A549 (cell line): Measurements from ENCODE around the gene FOLR3. TPM values are rescaled to one million over a fixed set of nuclear protein-coding genes. Genes with fewer than 3 reads are reported as not detected.

Experiments used
- ATAC-seq, 2 experiments: fragments of 200-7000 bp in 1 of 2; fragments of >200 bp in 1 of 2; cut with Nextera tagmentation in 1 of 2; cut with Tn5 transposase in 1 of 2; 3 replicates each; pipeline versions ENCODE4 v1.8.0 to v1.9.1; 2018 to 2020; ENCODE audit warnings: mild to moderate bottlenecking in 1 of 2, moderate library complexity in 1 of 2
- CTCF ChIA-PET: fragments of 300-600 bp; sonication (Branson Sonifier 250); formaldehyde crosslinking; extraction: SDS; loops from one replicate; lab custom pipeline; 2021; ENCODE audit warnings: antibody characterized with exemption, inconsistent platforms; lab: Yijun Ruan, JAX
- POLR2A ChIA-PET: fragments of 350-600 bp; formaldehyde crosslinking; extraction: SDS; loops from one replicate; lab custom pipeline; 2021; ENCODE audit warnings: antibody characterized with exemption, inconsistent platforms; lab: Yijun Ruan, JAX
- DNase-seq, 2 experiments: peaks; one replicate each; pipeline versions ENCODE4 v3.0.0 to v3.0.0-alpha.2; 2011 to 2016; ENCODE audit warnings: low read depth in 1 of 2, low spot score in 1 of 2
- FAIRE-seq: peaks from 2 replicates; lab custom pipeline; 2011; peaks lifted over from hg19 to GRCh38; lab: Jason Lieb, UNC
- H3K27ac ChIP-seq, 2 experiments: fragments of >200 bp; sonication (Bioruptor Twin); formaldehyde crosslinking; 3 replicates each; pipeline ENCODE4 v1.5.1; 2016 to 2017
- H3K4me1 ChIP-seq: fragments of >200 bp; sonication (Bioruptor Twin); formaldehyde crosslinking; 3 replicates; pipeline ENCODE4 v1.6.1; 2016
- H3K4me2 ChIP-seq: fragments of >200 bp; sonication (Bioruptor Twin); formaldehyde crosslinking; 3 replicates; pipeline ENCODE4 v1.6.1; 2016
- H3K4me3 ChIP-seq: fragments of >200 bp; sonication (Bioruptor Twin); formaldehyde crosslinking; 3 replicates; pipeline ENCODE4 v1.5.1; 2016
- H3K9me3 ChIP-seq: fragments of >200 bp; sonication (Bioruptor Twin); formaldehyde crosslinking; 3 replicates; pipeline ENCODE4 v1.6.1; 2016
- BCL3 ChIP-seq: fragments of >200 bp; sonication (Bioruptor Twin); formaldehyde crosslinking; IDR thresholded peaks from 3 replicates; pipeline ENCODE4 v1.6.1; 2016
- CBX8 ChIP-seq: fragments of 200-600 bp; sonication (generic); IDR thresholded peaks from 2 replicates; pipeline ENCODE4 v1.6.1; 2016
- CHD2 ChIP-seq: fragments of 150-350 bp; IDR thresholded peaks from 2 replicates; pipeline ENCODE4 v1.6.1; 2014; ENCODE audit warnings: low read length; ENCODE audit not compliant: partially characterized antibody
- CTCF ChIP-seq: fragments of >200 bp; sonication (Bioruptor Twin); formaldehyde crosslinking; IDR thresholded peaks from 3 replicates; pipeline ENCODE4 v1.5.1; 2016
- EHF ChIP-seq: fragments of 250-450 bp; sonication (Bioruptor Pico); IDR thresholded peaks from 2 replicates; pipeline ENCODE4 v1.5.0; 2020; ENCODE audit warnings: mild to moderate bottlenecking
- FOSB ChIP-seq: fragments of 250-450 bp; sonication (Bioruptor Pico); IDR thresholded peaks from 2 replicates; pipeline ENCODE4 v1.5.0; 2020; ENCODE audit warnings: mild to moderate bottlenecking, moderate library complexity
- FOSL2 ChIP-seq, 2 experiments: fragments of 450-650 bp in 1 of 2; fragments of >200 bp in 1 of 2; sonication (Bioruptor Twin) in 1 of 2; formaldehyde crosslinking; IDR thresholded peaks; 2 replicates each; pipeline versions ENCODE4 v1.5.0 to v1.6.1; 2016 to 2020; ENCODE audit warnings: mild to moderate bottlenecking in 1 of 2, moderate library complexity in 1 of 2
- GATA3 ChIP-seq: IDR thresholded peaks from 2 replicates; pipeline ENCODE4 v1.6.1; 2012; ENCODE audit warnings: borderline replicate concordance
- HDAC2 ChIP-seq: fragments of 200-600 bp; sonication (generic); IDR thresholded peaks from 2 replicates; pipeline ENCODE4 v1.6.1; 2016
- HES2 ChIP-seq: fragments of >200 bp; sonication (Bioruptor Twin); formaldehyde crosslinking; IDR thresholded peaks from 2 replicates; pipeline ENCODE4 v1.6.1; 2016
- JUN ChIP-seq, 2 experiments: fragments of >200 bp; sonication (Bioruptor Twin); formaldehyde crosslinking; IDR thresholded peaks; 2 replicates in 1 of 2; 3 replicates in 1 of 2; pipeline ENCODE4 v1.6.1; 2016 to 2017
- MAFK ChIP-seq: fragments of 450-650 bp; IDR thresholded peaks from 2 replicates; pipeline ENCODE4 v1.6.1; 2014; ENCODE audit not compliant: partially characterized antibody
- MAX ChIP-seq: IDR thresholded peaks from 2 replicates; pipeline ENCODE4 v1.6.1; 2012
- MAZ ChIP-seq: fragments of 150-350 bp; IDR thresholded peaks from 2 replicates; pipeline ENCODE4 v1.6.1; 2014; ENCODE audit warnings: antibody characterized with exemption, low read depth, low read length, borderline replicate concordance
- MYC ChIP-seq: IDR thresholded peaks from 2 replicates; pipeline ENCODE4 v1.6.1; 2012; ENCODE audit warnings: mild to moderate bottlenecking, inconsistent platforms, low read length, improper control_type of control experiment, borderline replicate concordance
- NR3C1 ChIP-seq: fragments of >200 bp; sonication (Bioruptor Twin); formaldehyde crosslinking; IDR thresholded peaks from 3 replicates; pipeline ENCODE4 v1.6.1; 2017
- POLR2A ChIP-seq: IDR thresholded peaks from 2 replicates; pipeline ENCODE4 v1.6.1; 2012; ENCODE audit warnings: mild to moderate bottlenecking, low read length
- POLR2AphosphoS2 ChIP-seq: conservative IDR thresholded peaks from 2 replicates; pipeline ENCODE4 v1.6.1; 2012; ENCODE audit warnings: low read length, improper control_type of control experiment, inconsistent platforms
- RARB ChIP-seq: fragments of 250-450 bp; sonication (Bioruptor Pico); IDR thresholded peaks from 2 replicates; pipeline ENCODE4 v1.8.0; 2021; ENCODE audit warnings: mild to moderate bottlenecking, moderate library complexity
- RCOR1 ChIP-seq: fragments of 150-350 bp; IDR thresholded peaks from 2 replicates; pipeline ENCODE4 v1.6.1; 2014; ENCODE audit warnings: antibody characterized with exemption, low read length, low read depth
- RFX5 ChIP-seq: fragments of 450-650 bp; IDR thresholded peaks from 2 replicates; pipeline ENCODE4 v1.7.1; 2014; ENCODE audit warnings: antibody characterized with exemption, mild to moderate bottlenecking, moderate library complexity
- RNF2 ChIP-seq: fragments of 200-600 bp; sonication (generic); IDR thresholded peaks from 2 replicates; pipeline ENCODE4 v1.6.1; 2016; ENCODE audit warnings: low read depth, mild to moderate bottlenecking, antibody characterized with exemption, moderate library complexity, borderline replicate concordance
- TP53 ChIP-seq: fragments of 250-450 bp; sonication (Bioruptor Pico); IDR thresholded peaks from 2 replicates; pipeline ENCODE4 v1.5.0; 2021; ENCODE audit warnings: mild to moderate bottlenecking, moderate library complexity
- ZC3H11A ChIP-seq: fragments of 450-650 bp; IDR thresholded peaks from 2 replicates; pipeline ENCODE4 v1.6.1; 2014; ENCODE audit warnings: antibody characterized with exemption, mild to moderate bottlenecking
- ZFP36 ChIP-seq: fragments of 450-650 bp; IDR thresholded peaks from 2 replicates; pipeline ENCODE4 v1.6.1; 2014; ENCODE audit warnings: borderline replicate concordance; ENCODE audit not compliant: partially characterized antibody
- ZNF302 ChIP-seq: fragments of 250-450 bp; sonication (Bioruptor Pico); IDR thresholded peaks from 2 replicates; pipeline ENCODE4 v1.9.0; 2021; ENCODE audit warnings: inconsistent platforms, mild to moderate bottlenecking, moderate library complexity
- ZSCAN20 ChIP-seq: fragments of 250-450 bp; sonication (Bioruptor Pico); IDR thresholded peaks from 2 replicates; pipeline ENCODE4 v1.8.0; 2022; ENCODE audit warnings: mild to moderate bottlenecking, moderate library complexity
- WGBS: methylation state at CpG from one replicate; pipeline ENCODE4 v1.1.6; 2017; ENCODE audit errors: missing lambda C conversion rate; 5-methylcytosine and 5-hydroxymethylcytosine counted together
- polyA plus RNA-seq, 4 experiments: library from polyadenylated mRNA; depleted of rRNA in 3 of 4; stranded (reverse); fragments of >200 nt; fragmentation: RNase III in 1 of 4; extraction: RNeasy Plus Mini Kit Qiagen cat#74134 plus additional on column Dnase treatment in 1 of 4; gene quantifications; 2 replicates in 3 of 4; 3 replicates in 1 of 4; pipeline ENCODE4 v1.2.3, GENCODE V29; 2011 to 2017

The FOLR3 gene
- polyA plus RNA-seq, 2 of the 4 experiments (the other 2 are of a cell fraction) = not detected

- no peak for TF ChIP-seq NR3C1
These were observed 44.2 kb upstream of the FOLR3 start (continued) for GRCh38 chr11:72091292-72091691.

GRCh38 chr11:72098741-72099140 is 36.8 kb upstream of the FOLR3 start:
- Histone ChIP-seq H3K9me3 (no peaks in the 10 kb centered on the region), H3K4me3 (no peak overlapping the region), H3K4me1 (peaks cover 14% of the 10 kb centered on the region), H3K27ac (no peak overlapping the region)
- ChIA-PET CTCF (interaction anchor here (0.8 to 14.0 kb wide), 11 partner anchors 8 to 332 kb away, joined by 3 to 354 read pairs (median 4); no protein-coding TSS in a partner anchor), POLR2A (no interaction called here)
- DNase-seq (no peak), ATAC-seq (no peak), FAIRE-seq (no peak)
- WGBS = 93% methylated on average over 2 of the region's 3 CpGs
- TF ChIP-seq HES2 (no peak), RARB (no peak), POLR2AphosphoS2 (no peak), RCOR1 (no peak)
- TF ChIP-seq, all 56 proteins: peak for 0
- H3K4me2 ChIP-seq = no peak overlapping the region

GRCh38 chr11:72100009-72100408 is 35.5 kb upstream of the FOLR3 start:
- Histone ChIP-seq H3K9me3 (no peaks in the 10 kb centered on the region), H3K4me1 (peaks cover 14% of the 10 kb centered on the region), H3K27ac (no peak overlapping the region), H3K4me3 (no peak overlapping the region), H3K4me2 (no peak overlapping the region)
- CTCF ChIA-PET = interaction anchor here (0.6 to 14.0 kb wide), 13 partner anchors 8 to 261 kb away, joined by 3 to 354 read pairs (median 4); no protein-coding TSS in a partner anchor
- no peak for ATAC-seq
- no peak for DNase-seq
- TF ChIP-seq MYC (no peak), HES2 (no peak), BCL3 (no peak), ZSCAN20 (CRISPR knock-in tag) (no peak), RNF2 (no peak), HDAC2 (no peak), CBX8 (no peak)
- POLR2A ChIA-PET = interaction anchor here (0.5 kb wide), 1 partner anchor 40 kb away, joined by 3 read pairs; no protein-coding TSS in a partner anchor
- FAIRE-seq = no peak
- WGBS = 88% methylated on average over 3 of the region's 3 CpGs

- CTCF ChIA-PET = interaction anchor here (0.6 to 14.0 kb wide), 11 partner anchors 8 to 262 kb away, joined by 3 to 354 read pairs (median 5); no protein-coding TSS in a partner anchor
- H3K4me2 ChIP-seq = peak overlapping the region; percentile 0; the same call in 1 of the 3 replicates
- FAIRE-seq = no peak
These were observed 35.1 kb upstream of the FOLR3 start for GRCh38 chr11:72100462-72100861.

GRCh38 chr11:72102162-72102561 is 33.4 kb upstream of the FOLR3 start:
- H3K4me1 ChIP-seq = peaks cover 14% of the 10 kb centered on the region
- H3K9me3 ChIP-seq = no peaks in the 10 kb centered on the region
- peak overlapping the region; percentile 94 for H3K4me3 ChIP-seq
- no peak for FAIRE-seq
- no peak for DNase-seq
- POLR2A ChIA-PET = interaction anchor here (0.7 to 3.3 kb wide), 3 partner anchors 10 to 174 kb away, joined by 3 to 20 read pairs (median 3); partner anchors contain the start of genes ANAPC15 and XNDC1N
- no peak for ATAC-seq
- CTCF ChIA-PET = interaction anchor here (0.6 to 14.0 kb wide), 7 partner anchors 12 to 83 kb away, joined by 3 to 354 read pairs (median 6); no protein-coding TSS in a partner anchor
- peak overlapping the region; percentile 93 to 94 for H3K27ac ChIP-seq
- 45% methylated on average over 4 of the region's 4 CpGs for WGBS
- H3K4me2 ChIP-seq = peak overlapping the region; percentile 83
- TF ChIP-seq MAFK (no peak), ZFP36 (no peak), POLR2A (no peak), GATA3 (no peak), TP53 (no peak), ZC3H11A (no peak), FOSL2 (IDR thresholded peaks at IDR 0.05) (no peak), FOSL2 (CRISPR knock-in tag; IDR thresholded peaks at IDR 0.05) (no peak), CHD2 (no peak), RFX5 (no peak), EHF (CRISPR knock-in tag) (no peak), CTCF (no peak), CBX8 (no peak), MAX (no peak), ZNF302 (CRISPR knock-in tag) (no peak), MAZ (no peak)

More at GRCh38 chr11:72100462-72100861, 35.1 kb upstream of the FOLR3 start:
- H3K27ac ChIP-seq = no peak overlapping the region
- WGBS = 100% methylated on average over 1 of the region's 1 CpG
- TF ChIP-seq ZC3H11A = no peak
- no peak for TF ChIP-seq JUN (IDR thresholded peaks at IDR 0.05)
- TF ChIP-seq MAFK = peak; percentile 21
- TF ChIP-seq FOSB = no peak
- ATAC-seq (no peak), DNase-seq (no peak)
- H3K4me1 ChIP-seq = peaks cover 14% of the 10 kb centered on the region
- H3K4me3 ChIP-seq = no peak overlapping the region
- POLR2A ChIA-PET = interaction anchor here (0.5 to 3.3 kb wide), 2 partner anchors 12 to 40 kb away, joined by 3 to 20 read pairs; partner anchors contain the start of gene ANAPC15
- no peaks in the 10 kb centered on the region for H3K9me3 ChIP-seq
